GM12878 (cell line): ENCODE results near the gene LAMC3. TPM values are rescaled to one million over a fixed set of nuclear protein-coding genes. Genes with fewer than 3 reads are reported as not detected.

Experiments
- ATAC-seq: fragments of 200-7000 bp; cut with Tn5 transposase; 3 replicates; pipeline ENCODE4 v1.9.1; 2020; ENCODE audit warnings: mild to moderate bottlenecking, moderate library complexity
- BruUV-seq: library from RNA; stranded (reverse); fragments of 400-500 nt; replicated peaks from 2 replicates; lab custom pipeline; 2021; lab: Mats Ljungman, UMichigan
- CTCF ChIA-PET: fragments of 300-600 bp; sonication (Branson Sonifier 250); formaldehyde crosslinking; extraction: SDS; loops from one replicate; lab custom pipeline; 2021; ENCODE audit warnings: inconsistent platforms; lab: Yijun Ruan, JAX
- POLR2A ChIA-PET: fragments of 350-600 bp; formaldehyde crosslinking; extraction: SDS; loops from one replicate; lab custom pipeline; 2021; ENCODE audit warnings: inconsistent platforms; lab: Charles Lee
- RAD21 ChIA-PET: fragments of 300-600 bp; sonication (Branson Sonifier 250); formaldehyde crosslinking; loops from one replicate; lab custom pipeline; 2023; ENCODE audit warnings: antibody characterized with exemption; ENCODE audit not compliant: unreplicated experiment; lab: Charles Lee
- SMC1A ChIA-PET: fragments of 300-600 bp; sonication (Branson Sonifier 250); formaldehyde crosslinking; loops from one replicate; lab custom pipeline; 2023; ENCODE audit not compliant: unreplicated experiment, uncharacterized antibody; lab: Charles Lee
- DNase-seq: peaks from one replicate; pipeline ENCODE4 v3.0.0-alpha.2; 2011; ENCODE audit warnings: low read depth, low spot score
- FAIRE-seq: peaks from 3 replicates; lab custom pipeline; 2011; peaks lifted over from hg19 to GRCh38; lab: Jason Lieb, UNC
- H2AFZ ChIP-seq: 2 replicates; pipeline ENCODE4 v1.6.0; 2011; ENCODE audit warnings: low read depth, low read length, control low read depth; ENCODE audit not compliant: control insufficient read depth
- H3K27ac ChIP-seq: 2 replicates; pipeline ENCODE4 v1.5.1; 2011; ENCODE audit warnings: control low read depth; ENCODE audit not compliant: control insufficient read depth, insufficient read depth
- H3K27me3 ChIP-seq, 2 experiments: replicated peaks in 1 of 2; 2 replicates each; pipeline versions ENCODE4 v1.6.0 to v1.6.1; 2011; ENCODE audit warnings: low read length in 1 of 2; ENCODE audit not compliant: control insufficient read depth in 2 of 2, insufficient read depth in 2 of 2
- H3K36me3 ChIP-seq, 2 experiments: 2 replicates each; pipeline ENCODE4 v1.5.1; 2011; ENCODE audit warnings: low read length in 1 of 2; ENCODE audit not compliant: control insufficient read depth in 2 of 2, insufficient read depth in 2 of 2
- H3K4me1 ChIP-seq: 2 replicates; pipeline ENCODE4 v1.6.1; 2011; ENCODE audit warnings: mild to moderate bottlenecking, low read length, moderate library complexity, mixed read lengths; ENCODE audit not compliant: control insufficient read depth, insufficient read depth
- H3K4me2 ChIP-seq: 2 replicates; pipeline ENCODE4 v1.6.0; 2011; ENCODE audit warnings: control low read depth; ENCODE audit not compliant: control insufficient read depth, insufficient read depth
- H3K4me3 ChIP-seq: fragments of 200-600 bp; sonication (generic); 2 replicates; pipeline ENCODE4 v1.5.1; 2016
- H3K79me2 ChIP-seq: 2 replicates; pipeline ENCODE4 v1.6.0; 2011; ENCODE audit warnings: low read length; ENCODE audit not compliant: control insufficient read depth, insufficient read depth
- H3K9ac ChIP-seq: 2 replicates; pipeline ENCODE4 v1.8.0; 2011; ENCODE audit warnings: low read length, control low read depth, mixed read lengths; ENCODE audit not compliant: control insufficient read depth, insufficient read depth
- H3K9me3 ChIP-seq: replicated peaks from 3 replicates; pipeline ENCODE4 v1.5.1; 2011; ENCODE audit warnings: mild to moderate bottlenecking, low read length; ENCODE audit not compliant: control insufficient read depth, insufficient read depth
- H4K20me1 ChIP-seq: 2 replicates; pipeline ENCODE4 v1.6.0; 2011; ENCODE audit not compliant: control insufficient read depth, insufficient read depth
- ATF7 ChIP-seq: fragments of 450-650 bp; IDR thresholded peaks from 2 replicates; pipeline ENCODE4 v1.6.1; 2016; ENCODE audit warnings: low read depth, mild to moderate bottlenecking
- CBX5 ChIP-seq: sonication (generic); IDR thresholded peaks from 2 replicates; pipeline ENCODE4 v1.6.1; 2016; ENCODE audit warnings: low read depth, moderate library complexity, mild to moderate bottlenecking, inconsistent platforms
- CREB1 ChIP-seq: IDR thresholded peaks from 2 replicates; pipeline ENCODE4 v1.6.1; 2012; ENCODE audit warnings: low read depth, mild to moderate bottlenecking, inconsistent platforms
- EZH2 ChIP-seq: IDR thresholded peaks from 2 replicates; pipeline ENCODE4 v1.6.1; 2012; ENCODE audit warnings: low read depth, mild to moderate bottlenecking, control low read depth, inconsistent platforms, low read length, borderline replicate concordance; ENCODE audit not compliant: control insufficient read depth
- HDGF ChIP-seq: fragments of 450-650 bp; IDR thresholded peaks from 2 replicates; pipeline ENCODE4 v1.6.1; 2016; ENCODE audit warnings: antibody characterized with exemption
- IKZF1 ChIP-seq: fragments of 450-650 bp; conservative IDR thresholded peaks from 2 replicates; pipeline ENCODE4 v1.6.1; 2017; ENCODE audit warnings: antibody characterized with exemption, mild to moderate bottlenecking
- POLR2AphosphoS5 ChIP-seq: IDR thresholded peaks from 2 replicates; pipeline ENCODE4 v1.6.1; 2011; ENCODE audit warnings: mild to moderate bottlenecking, low read length, inconsistent platforms
- PRDM15 ChIP-seq: fragments of 450-650 bp; formaldehyde crosslinking; IDR thresholded peaks from 2 replicates; pipeline ENCODE4 v1.4.0; 2020; ENCODE audit warnings: mild to moderate bottlenecking, moderate library complexity
- REST ChIP-seq: IDR thresholded peaks from 2 replicates; pipeline ENCODE4 v1.6.1; 2012; ENCODE audit warnings: mild to moderate bottlenecking, low read depth, low read length
- SREBF1 ChIP-seq: IDR thresholded peaks from 2 replicates; pipeline ENCODE4 v1.6.1; 2012; ENCODE audit warnings: mild to moderate bottlenecking, low read length
- STAT3 ChIP-seq: IDR thresholded peaks from 2 replicates; pipeline ENCODE4 v1.6.1; 2011; ENCODE audit warnings: low read depth, low read length, improper control_type of control experiment
- SUZ12 ChIP-seq: fragments of 200-600 bp; sonication (generic); IDR thresholded peaks from one replicate; pipeline ENCODE4 v1.6.1; 2018; ENCODE audit warnings: antibody characterized with exemption, mild to moderate bottlenecking; ENCODE audit not compliant: unreplicated experiment
- USF2 ChIP-seq: IDR thresholded peaks from 2 replicates; pipeline ENCODE4 v1.6.1; 2011; ENCODE audit warnings: low read depth, low read length, improper control_type of control experiment, borderline replicate concordance
- YBX1 ChIP-seq: fragments of 450-650 bp; IDR thresholded peaks from 2 replicates; pipeline ENCODE4 v1.6.1; 2016; ENCODE audit warnings: antibody characterized with exemption
- YY1 ChIP-seq: IDR thresholded peaks from 2 replicates; pipeline ENCODE4 v1.6.1; 2011; ENCODE audit warnings: low read depth, mild to moderate bottlenecking, low read length
- ZBTB33 ChIP-seq: fragments of 450-650 bp; IDR thresholded peaks from 2 replicates; pipeline ENCODE4 v1.6.1; 2017; ENCODE audit warnings: mild to moderate bottlenecking
- ZNF384 ChIP-seq: IDR thresholded peaks from 2 replicates; pipeline ENCODE4 v1.6.1; 2012; ENCODE audit warnings: low read depth, mild to moderate bottlenecking, low read length, improper control_type of control experiment, borderline replicate concordance
- WGBS: methylation state at CpG from one replicate; pipeline ENCODE4 v1.1.6; 2016; ENCODE audit warnings: low lambda C conversion rate; ENCODE audit not compliant: insufficient replicate concordance, insufficient coverage; ENCODE audit errors: missing lambda C conversion rate; 5-methylcytosine and 5-hydroxymethylcytosine counted together
- in situ Hi-C: fragments of 300-500 bp; cut with MboI; formaldehyde crosslinking; loops from 9 replicates; pipeline ENCODE4 v1.14.3; 2018; ENCODE audit warnings: mixed read lengths
- intact Hi-C: fragments of 100-400 bp; cut with micrococcal nuclease; formaldehyde crosslinking; loops from one replicate; pipeline ENCODE4 v1.14.2; 2022; ENCODE audit not compliant: unreplicated experiment
- polyA plus RNA-seq, 11 experiments: library from polyadenylated mRNA; depleted of rRNA in 4 of 11; unstranded in 6 of 11; stranded (reverse) in 5 of 11; fragments of >200 nt; fragmentation: Nextera tagmentation in 4 of 11; fragmentation: Illumina TruSeq in 1 of 11; extraction: Ambion mirVana in 4 of 11; extraction: Trizol in 1 of 11; gene quantifications; 1 replicate in 1 of 11; 2 replicates in 10 of 11; pipeline versions ENCODE4 v1.2.1 to v1.2.3, GENCODE V29; 2011 to 2016; ENCODE audit warnings: inconsistent platforms in 2 of 11, missing spikeins in 2 of 11, low read depth in 1 of 11
- total RNA-seq, 4 experiments: library from RNA; depleted of rRNA in 3 of 4; stranded (reverse); fragments of >200 nt in 3 of 4; fragmentation: Illumina TruSeq in 1 of 4; extraction: Trizol in 1 of 4; gene quantifications; 2 replicates each; pipeline versions ENCODE4 v1.2.1 to v1.2.3, GENCODE V29; 2013 to 2021

Gene LAMC3
- total and polyA plus RNA-seq, 10 of the 15 experiments (the other 5 are each of a cell fraction or from before 2014, with no cell fraction given), result under 0.01 to 0.08 TPM; not detected in 8

- H4K20me1 ChIP-seq, result no peaks in the 10 kb centered on the region
- TF ChIP-seq POLR2AphosphoS5 (no peak), YBX1 (no peak), ZNF384 (no peak), SUZ12 (no peak), ATF7 (no peak), PRDM15 (CRISPR knock-in tag) (no peak), STAT3 (no peak), HDGF (no peak), CBX5 (no peak), SREBF1 (no peak), EZH2 (no peak), REST (no peak), IKZF1 (no peak), CREB1 (no peak), YY1 (no peak), USF2 (no peak), ZBTB33 (no peak)
These were observed 3.0 kb downstream of the LAMC3 start for GRCh38 chr9:131012023-131012334.

More at GRCh38 chr9:131012023-131012334, 3.0 kb downstream of the LAMC3 start:
- ChIA-PET RAD21 (interaction anchor here (0.6 kb wide), 1 partner anchor 1285 kb away, joined by 3 read pairs; no protein-coding TSS in a partner anchor), POLR2A (no interaction called here), SMC1A (no interaction called here), CTCF (no interaction called here)
- Histone ChIP-seq H3K36me3 (no peaks in the 10 kb centered on the region), H3K4me3 (no peak overlapping the region), H3K27me3 (peaks cover 0 to 2% of the 10 kb centered on the region in 2 experiments; a peak in 3 of 4 replicates), H3K79me2 (no peaks in the 10 kb centered on the region), H2AFZ (no peak overlapping the region), H3K4me1 (no peaks in the 10 kb centered on the region), H3K4me2 (no peak overlapping the region), H3K27ac (no peak overlapping the region), H3K9ac (no peak overlapping the region), H3K9me3 (no peaks in the 10 kb centered on the region)
- FAIRE-seq (no peak), DNase-seq (no peak), ATAC-seq (no peak)
- intact Hi-C loops (no loop called here), in situ Hi-C loops (no loop called here)
- no TSS peak for BruUV-seq
- whole genome bisulfite sequencing, result 60% methylated on average over 6 of the region's 6 CpGs
